HFF-Myc (cell line): ENCODE measurements around the gene RGS12.

Experiments
- DNase-seq: peaks from one replicate; pipeline ENCODE4 v3.0.0-alpha.2; 2011; ENCODE audit warnings: low read depth; ENCODE audit errors: extremely low read depth
- H3K4me3 ChIP-seq: replicated peaks from 2 replicates; pipeline ENCODE4 v1.5.1; 2011; ENCODE audit warnings: low read depth, mild to moderate bottlenecking, control low read depth, low read length
- TF ChIP-seq, protein P1 (sequence below): IDR thresholded peaks from 2 replicates; pipeline ENCODE4 v1.5.1; 2012; ENCODE audit warnings: mild to moderate bottlenecking, low read depth, low read length, control low read depth; ENCODE audit errors: missing control alignments

Gene RGS12

DNA sequence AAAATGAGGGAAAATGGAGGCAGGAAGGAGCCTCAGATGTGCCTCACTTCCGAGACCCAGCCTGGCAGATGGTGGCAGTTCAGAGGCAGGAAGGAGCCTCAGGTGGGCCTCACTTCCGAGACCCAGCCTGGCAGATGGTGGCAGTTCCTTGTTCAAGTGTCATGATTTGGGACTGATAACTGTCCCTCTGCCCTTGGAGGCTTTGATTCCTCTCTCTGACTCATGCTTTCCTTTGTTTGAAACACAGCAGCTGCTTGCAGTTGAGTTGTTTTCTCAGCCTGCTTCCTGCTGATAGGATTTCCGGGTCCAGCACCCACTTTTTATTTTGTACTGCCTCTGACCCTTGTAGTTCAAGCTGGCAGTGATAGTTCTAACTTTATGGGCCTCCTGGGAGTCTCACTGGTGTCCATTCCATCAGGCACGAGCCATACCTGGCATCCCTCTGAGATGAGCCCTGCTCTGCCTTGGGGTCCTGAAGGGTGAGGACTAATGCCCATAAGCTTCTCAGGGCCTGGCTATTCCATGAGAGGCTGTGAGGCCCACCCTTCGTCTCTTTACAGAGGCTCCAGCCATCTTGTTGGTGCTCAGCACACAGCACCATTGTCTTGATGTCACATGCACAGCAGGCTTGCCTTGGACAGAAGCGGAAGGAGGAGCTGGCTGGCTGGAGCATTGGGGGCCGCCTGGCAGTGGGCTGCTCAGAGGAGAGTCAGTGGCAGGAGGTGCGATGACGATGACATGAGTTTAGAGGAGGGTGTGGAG lies 13.0 kb downstream of the RGS12 start:
- no peak overlapping the region for H3K4me3 ChIP-seq
- DNase-seq = no peak
- TF ChIP-seq, protein P1, sequence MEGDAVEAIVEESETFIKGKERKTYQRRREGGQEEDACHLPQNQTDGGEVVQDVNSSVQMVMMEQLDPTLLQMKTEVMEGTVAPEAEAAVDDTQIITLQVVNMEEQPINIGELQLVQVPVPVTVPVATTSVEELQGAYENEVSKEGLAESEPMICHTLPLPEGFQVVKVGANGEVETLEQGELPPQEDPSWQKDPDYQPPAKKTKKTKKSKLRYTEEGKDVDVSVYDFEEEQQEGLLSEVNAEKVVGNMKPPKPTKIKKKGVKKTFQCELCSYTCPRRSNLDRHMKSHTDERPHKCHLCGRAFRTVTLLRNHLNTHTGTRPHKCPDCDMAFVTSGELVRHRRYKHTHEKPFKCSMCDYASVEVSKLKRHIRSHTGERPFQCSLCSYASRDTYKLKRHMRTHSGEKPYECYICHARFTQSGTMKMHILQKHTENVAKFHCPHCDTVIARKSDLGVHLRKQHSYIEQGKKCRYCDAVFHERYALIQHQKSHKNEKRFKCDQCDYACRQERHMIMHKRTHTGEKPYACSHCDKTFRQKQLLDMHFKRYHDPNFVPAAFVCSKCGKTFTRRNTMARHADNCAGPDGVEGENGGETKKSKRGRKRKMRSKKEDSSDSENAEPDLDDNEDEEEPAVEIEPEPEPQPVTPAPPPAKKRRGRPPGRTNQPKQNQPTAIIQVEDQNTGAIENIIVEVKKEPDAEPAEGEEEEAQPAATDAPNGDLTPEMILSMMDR = no peak

DNA sequence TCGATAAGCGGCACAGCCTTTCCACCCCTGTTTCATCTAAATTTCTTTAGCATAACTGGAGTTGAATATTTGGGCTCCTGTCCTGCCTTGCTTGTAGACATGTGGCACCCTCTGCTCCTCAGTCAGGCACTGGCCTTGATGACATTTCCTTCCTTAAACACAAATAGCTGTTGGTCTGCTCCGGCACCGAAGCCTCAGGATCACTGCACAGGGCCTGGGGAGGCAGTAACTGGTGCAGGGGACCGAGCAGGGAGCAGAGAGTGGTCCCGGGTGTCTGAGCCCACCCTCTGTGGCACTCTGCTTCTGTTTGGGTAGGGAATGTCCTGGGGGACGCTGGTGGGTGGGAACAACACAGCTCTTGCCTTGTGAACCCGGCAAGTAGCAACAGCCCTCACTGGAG lies 13.6 kb downstream of the RGS12 start:
- TF ChIP-seq, protein P1 = no peak

DNA sequence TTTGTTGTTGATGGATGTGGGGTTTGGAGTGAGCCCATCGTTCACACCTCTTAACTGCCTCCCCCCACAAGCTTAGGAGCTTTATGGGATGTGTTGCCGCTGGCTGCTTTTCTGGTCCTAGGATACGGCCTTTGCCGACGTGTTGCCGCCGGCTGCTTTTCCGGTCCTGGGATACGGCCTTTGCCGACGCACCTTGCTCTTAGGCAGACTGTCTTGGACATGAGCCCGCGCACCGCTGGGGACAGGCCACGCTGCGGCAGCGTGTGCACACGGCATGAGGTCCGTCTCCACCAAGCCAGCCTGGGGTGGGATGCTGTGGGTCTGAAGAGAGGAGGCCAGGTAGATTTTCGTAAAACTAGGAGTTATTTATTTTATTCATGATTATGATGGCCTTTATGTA lies 14.2 kb downstream of the RGS12 start:
- H3K4me3 ChIP-seq = no peak overlapping the region
- TF ChIP-seq, protein P1 = no peak
- DNase-seq = no peak

More for the DNA sequence above, 13.6 kb downstream of the RGS12 start:
- H3K4me3 ChIP-seq = no peak overlapping the region
- no peak for DNase-seq

DNA sequence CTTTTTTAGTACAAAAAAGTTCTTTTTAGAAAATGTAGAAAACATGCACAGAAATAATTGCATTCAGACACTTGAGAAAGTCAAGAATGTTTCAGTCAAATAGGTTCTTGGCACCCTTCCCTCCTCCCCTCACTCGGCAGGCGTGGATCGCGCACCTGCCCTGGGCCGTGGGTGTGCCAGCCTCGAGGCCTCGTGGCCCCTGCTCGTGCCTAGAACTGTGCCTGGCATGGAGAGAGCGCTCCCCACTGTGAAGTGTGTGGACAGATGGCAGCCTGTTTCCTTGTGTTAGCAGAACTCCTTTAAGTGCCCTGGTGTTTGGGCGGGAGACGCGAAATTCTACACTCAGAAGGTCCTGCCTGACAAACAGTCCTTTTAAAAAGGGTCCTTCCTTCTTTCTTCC lies 14.7 kb downstream of the RGS12 start:
- TF ChIP-seq, protein P1 = no peak
- DNase-seq = no peak
- no peak overlapping the region for H3K4me3 ChIP-seq

DNA sequence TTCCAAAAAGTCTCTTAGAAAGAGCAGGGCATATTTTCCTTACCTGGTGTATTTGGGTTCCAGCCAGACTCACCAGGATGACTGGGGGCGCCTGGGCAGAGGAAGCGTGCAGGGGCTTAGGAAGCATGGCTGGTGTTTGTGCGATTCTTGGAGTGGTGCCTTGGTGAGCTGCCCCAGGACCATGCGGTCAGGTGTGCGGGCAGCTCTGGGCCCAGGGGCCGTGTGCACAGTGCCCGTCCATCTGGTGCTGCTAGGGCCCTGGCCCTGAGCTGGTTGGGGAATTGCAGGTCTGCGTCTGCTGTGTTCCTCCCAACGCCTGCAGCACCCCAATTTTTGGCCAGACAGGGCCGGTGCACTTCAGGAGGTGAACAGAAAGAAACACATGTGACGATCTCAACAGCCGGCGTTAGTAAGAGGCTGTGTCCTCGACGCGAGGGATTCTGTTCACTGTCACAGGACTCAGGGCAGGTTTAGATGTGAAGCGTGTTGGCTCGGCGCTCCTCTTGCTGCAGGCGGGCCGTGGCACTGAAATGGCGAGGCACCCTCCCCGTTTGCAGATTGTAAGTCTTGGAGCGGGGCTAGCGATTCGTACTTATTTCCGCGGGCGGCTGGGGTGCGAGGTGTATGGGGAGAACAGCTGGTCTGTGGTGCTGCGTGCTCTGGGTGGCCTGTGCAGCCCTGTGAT lies 15.2 kb downstream of the RGS12 start:
- no peak overlapping the region for H3K4me3 ChIP-seq
- no peak for DNase-seq
- TF ChIP-seq, protein P1 = no peak

DNA sequence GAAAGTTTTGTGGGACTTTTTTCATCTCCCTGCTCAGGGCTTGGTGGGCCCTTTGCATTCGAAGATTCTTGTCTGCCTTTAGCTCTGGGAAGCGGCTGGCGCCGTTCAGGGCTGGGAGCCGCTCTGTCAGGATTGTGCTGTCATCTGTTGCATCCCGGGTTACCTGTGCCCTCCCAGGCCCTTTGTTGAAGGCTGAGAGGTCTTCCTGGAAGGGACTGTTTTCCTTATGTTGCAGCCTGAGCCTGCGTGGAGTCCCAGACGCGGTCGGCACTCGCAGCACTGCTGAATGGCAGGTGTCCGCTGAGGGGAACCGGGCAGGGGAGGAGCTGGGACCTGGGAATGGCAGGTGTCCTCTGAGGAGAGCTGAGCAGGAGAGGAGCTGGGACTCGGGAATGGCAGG lies 15.9 kb downstream of the RGS12 start:
- H3K4me3 ChIP-seq = no peak overlapping the region
- TF ChIP-seq, protein P1 = no peak
- no peak for DNase-seq
